Measurements from ENCODE around the gene VAV2. TPM values are rescaled to one million over a fixed set of nuclear protein-coding genes. Genes with fewer than 3 reads are reported as not detected.

VAV2 gene
- total RNA-seq, 1 experiment from 2014 or later: 24.7 TPM

DNA sequence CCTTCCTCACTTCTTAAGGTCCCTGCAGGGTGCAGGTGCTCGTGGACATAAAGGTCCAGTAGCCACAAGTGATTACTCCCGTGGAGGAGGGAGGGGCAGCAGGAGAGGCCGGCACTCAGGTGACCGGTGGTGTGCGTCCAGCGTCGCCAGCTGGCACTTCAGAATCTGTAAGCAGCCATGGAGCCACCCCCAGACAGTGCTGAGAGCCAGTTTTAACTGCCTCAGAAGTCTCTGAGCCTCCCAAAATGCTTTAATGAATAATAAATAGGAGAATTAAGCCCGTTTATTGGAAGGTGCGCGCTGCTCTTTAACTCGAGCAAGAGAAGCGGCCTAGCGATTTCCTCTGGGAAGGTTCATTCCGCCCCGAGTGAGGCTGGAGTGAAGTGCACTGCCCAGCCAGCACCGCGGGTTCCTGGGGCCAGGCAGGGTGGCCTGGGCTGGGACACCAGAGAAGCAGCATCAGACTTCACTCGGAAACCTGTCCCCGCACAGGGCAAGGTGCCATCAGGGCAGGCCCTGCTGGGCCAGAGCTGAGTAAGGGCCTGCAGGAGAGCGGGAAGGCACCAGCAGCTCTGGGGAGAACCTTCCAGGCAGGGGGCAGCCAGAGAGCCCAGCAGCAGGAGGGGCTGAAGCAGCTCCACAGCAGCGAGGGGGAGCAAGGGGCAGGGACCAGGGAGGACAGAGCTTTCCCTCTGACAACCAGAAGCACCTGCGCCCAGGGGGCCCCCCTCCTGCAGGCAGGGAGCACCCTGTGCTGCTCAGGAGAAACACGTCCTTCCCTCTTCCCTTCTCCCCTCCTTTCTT is 61.2 kb downstream of the VAV2 start:
- in situ Hi-C loops (cut with HindIII; ENCODE audit: low pct_unique_long_range_greater_than_20kb, low sequenced_read_pairs): no loop called here
- POLR2A ChIA-PET: no interaction called here
- H3K36me3 ChIP-seq (ENCODE audit: control insufficient read depth, insufficient read depth, low read length): no peaks in the 10 kb centered on the region
- intact Hi-C loops (cut with micrococcal nuclease; ENCODE audit: unreplicated experiment): no loop called here
- TF ChIP-seq SIN3A (IDR thresholded peaks at IDR 0.05; ENCODE audit: borderline replicate concordance, insufficient read depth, low read depth, low read length) (no peak), POLR2AphosphoS5 (IDR thresholded peaks at IDR 0.05; ENCODE audit: low read depth, low read length) (no peak), TCF7L2 (IDR thresholded peaks at IDR 0.05; ENCODE audit: low read depth, low read length) (no peak), REST (IDR thresholded peaks at IDR 0.05; ENCODE audit: insufficient read depth in 1 of 2, low read depth in 2 of 2, low read length in 1 of 2) (no peak)
- TF ChIP-seq, protein P1, sequence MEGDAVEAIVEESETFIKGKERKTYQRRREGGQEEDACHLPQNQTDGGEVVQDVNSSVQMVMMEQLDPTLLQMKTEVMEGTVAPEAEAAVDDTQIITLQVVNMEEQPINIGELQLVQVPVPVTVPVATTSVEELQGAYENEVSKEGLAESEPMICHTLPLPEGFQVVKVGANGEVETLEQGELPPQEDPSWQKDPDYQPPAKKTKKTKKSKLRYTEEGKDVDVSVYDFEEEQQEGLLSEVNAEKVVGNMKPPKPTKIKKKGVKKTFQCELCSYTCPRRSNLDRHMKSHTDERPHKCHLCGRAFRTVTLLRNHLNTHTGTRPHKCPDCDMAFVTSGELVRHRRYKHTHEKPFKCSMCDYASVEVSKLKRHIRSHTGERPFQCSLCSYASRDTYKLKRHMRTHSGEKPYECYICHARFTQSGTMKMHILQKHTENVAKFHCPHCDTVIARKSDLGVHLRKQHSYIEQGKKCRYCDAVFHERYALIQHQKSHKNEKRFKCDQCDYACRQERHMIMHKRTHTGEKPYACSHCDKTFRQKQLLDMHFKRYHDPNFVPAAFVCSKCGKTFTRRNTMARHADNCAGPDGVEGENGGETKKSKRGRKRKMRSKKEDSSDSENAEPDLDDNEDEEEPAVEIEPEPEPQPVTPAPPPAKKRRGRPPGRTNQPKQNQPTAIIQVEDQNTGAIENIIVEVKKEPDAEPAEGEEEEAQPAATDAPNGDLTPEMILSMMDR (IDR thresholded peaks at IDR 0.05): no peak
- CTCF ChIA-PET: interaction anchor here (0.6 kb wide), 1 partner anchor 16 kb away, joined by 9 read pairs; no protein-coding TSS in a partner anchor
- no peak overlapping the region for H3K27ac ChIP-seq (ENCODE audit: low read length)
- ATAC-seq: 0 out of 2 replicates have a peak, but pooled peaks have one; percentile 21
- H3K4me3 ChIP-seq (ENCODE audit: low read depth in 2 of 2, low read length in 2 of 2): no peak overlapping the region
- no peaks in the 10 kb centered on the region for H3K4me1 ChIP-seq (ENCODE audit: control insufficient read depth, insufficient read depth, low read length)
- no TSS peak for BruUV-seq (replicated peaks)
- DNase-seq (ENCODE audit: low read depth, low spot score): no peak
- H3K27me3 ChIP-seq (ENCODE audit: control insufficient read depth, insufficient read depth, low read length): no peaks in the 10 kb centered on the region
- H3K9me3 ChIP-seq (ENCODE audit: control insufficient read depth, insufficient read depth, low read depth, low read length): no peaks in the 10 kb centered on the region

DNA sequence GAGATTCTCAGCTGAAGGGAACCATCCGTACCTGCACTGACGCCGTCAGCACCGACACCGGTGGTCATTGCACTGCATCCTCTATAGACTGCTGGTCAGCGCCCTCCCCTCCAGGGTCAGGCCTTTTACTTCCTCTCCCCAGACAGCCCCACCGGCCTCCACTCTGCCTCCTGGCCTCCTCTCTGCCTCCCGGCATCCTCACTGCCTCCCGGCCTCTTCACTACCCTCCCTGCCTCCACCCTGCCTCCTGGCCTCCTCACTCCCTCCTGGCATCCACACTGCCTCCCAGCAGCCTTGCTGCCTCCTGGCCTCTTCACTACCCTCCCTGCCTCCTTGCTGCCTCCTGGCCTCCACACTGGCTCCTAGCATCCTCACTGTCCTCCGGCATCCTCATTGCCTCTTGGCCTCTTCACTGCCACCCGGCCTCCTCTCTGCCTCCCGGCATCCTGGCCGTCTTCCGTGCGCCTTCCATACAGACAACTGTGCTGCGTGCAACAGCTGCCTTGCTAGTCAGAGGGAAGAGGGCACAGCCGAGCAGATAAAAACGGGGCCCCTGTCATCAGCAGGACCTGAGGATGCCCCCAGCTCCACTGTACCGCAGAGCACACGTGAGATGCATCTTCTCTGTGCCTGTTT is 62.0 kb downstream of the VAV2 start:
- CTCF ChIA-PET: interaction anchor here (0.9 kb wide), 1 partner anchor 64 kb away, joined by 3 read pairs; no protein-coding TSS in a partner anchor
- H3K27ac ChIP-seq (ENCODE audit: low read length): no peak overlapping the region

More for the DNA sequence above, 62.0 kb downstream of the VAV2 start:
- intact Hi-C loops (cut with micrococcal nuclease; ENCODE audit: unreplicated experiment) (no loop called here), in situ Hi-C loops (cut with HindIII; ENCODE audit: low pct_unique_long_range_greater_than_20kb, low sequenced_read_pairs) (no loop called here)
- no peak for TF ChIP-seq REST (IDR thresholded peaks at IDR 0.05; ENCODE audit: insufficient read depth in 1 of 2, low read depth in 2 of 2, low read length in 1 of 2)
- no peak for TF ChIP-seq SIN3A (IDR thresholded peaks at IDR 0.05; ENCODE audit: borderline replicate concordance, insufficient read depth, low read depth, low read length)
- DNase-seq (ENCODE audit: low read depth, low spot score) (no peak), ATAC-seq (no peak)
- Histone ChIP-seq H3K9me3 (ENCODE audit: control insufficient read depth, insufficient read depth, low read depth, low read length) (no peaks in the 10 kb centered on the region), H3K27me3 (ENCODE audit: control insufficient read depth, insufficient read depth, low read length) (no peaks in the 10 kb centered on the region), H3K4me3 (ENCODE audit: low read depth in 2 of 2, low read length in 2 of 2) (no peak overlapping the region), H3K4me1 (ENCODE audit: control insufficient read depth, insufficient read depth, low read length) (no peaks in the 10 kb centered on the region), H3K36me3 (ENCODE audit: control insufficient read depth, insufficient read depth, low read length) (no peaks in the 10 kb centered on the region)
- POLR2A ChIA-PET: no interaction called here
- BruUV-seq (replicated peaks): no TSS peak
